ENCODE measurements around the gene PPME1.

Gene PPME1

GRCh38 chr11:74232311-74232950 lies 61.3 kb downstream of the PPME1 start:
- DNase-seq = no peak

- no peak for DNase-seq
These were observed 62.6 kb downstream of the PPME1 start for GRCh38 chr11:74233683-74234082.

- no peak for DNase-seq
These were observed 64.0 kb downstream of the PPME1 start for GRCh38 chr11:74235121-74235520.

- no peak for DNase-seq
These were observed 66.5 kb downstream of the PPME1 start for GRCh38 chr11:74237541-74237940.

GRCh38 chr11:74238243-74238642 lies 67.2 kb downstream of the PPME1 start:
- no peak for DNase-seq

GRCh38 chr11:74248469-74248868 lies 77.4 kb downstream of the PPME1 start:
- no peak for DNase-seq

GRCh38 chr11:74249496-74249895 lies 78.4 kb downstream of the PPME1 start:
- DNase-seq = no peak

GRCh38 chr11:74253361-74253760 lies 82.3 kb downstream of the PPME1 start:
- no peak for DNase-seq

GRCh38 chr11:74255741-74256375 lies 84.8 kb downstream of the PPME1 start:
- peak; percentile 80 for DNase-seq

- no peak for DNase-seq
These were observed 85.5 kb downstream of the PPME1 start for GRCh38 chr11:74256378-74257133.

GRCh38 chr11:74257959-74258553 lies 87.0 kb downstream of the PPME1 start:
- no peak for DNase-seq

GRCh38 chr11:74262725-74263124 lies 91.6 kb downstream of the PPME1 start:
- DNase-seq = no peak

- DNase-seq = no peak
These were observed 94.2 kb downstream of the PPME1 start for GRCh38 chr11:74265256-74265655.

GRCh38 chr11:74267014-74267413 lies 95.9 kb downstream of the PPME1 start:
- DNase-seq = no peak

- no peak for DNase-seq
These were observed 97.4 kb downstream of the PPME1 start for GRCh38 chr11:74268456-74268855.

- no peak for DNase-seq
These were observed 98.2 kb downstream of the PPME1 start for GRCh38 chr11:74269161-74269811.

- DNase-seq = no peak
These were observed 101.2 kb downstream of the PPME1 start for GRCh38 chr11:74272276-74272675.

- no peak for DNase-seq
These were observed 105.5 kb downstream of the PPME1 start for GRCh38 chr11:74276581-74276980.

- no peak for DNase-seq
These were observed 107.0 kb downstream of the PPME1 start for GRCh38 chr11:74278103-74278502.

GRCh38 chr11:74278721-74279161 lies 107.7 kb downstream of the PPME1 start:
- DNase-seq = no peak

GRCh38 chr11:74279256-74279655 lies 108.2 kb downstream of the PPME1 start:
- no peak for DNase-seq

- DNase-seq = no peak
These were observed 109.4 kb downstream of the PPME1 start for GRCh38 chr11:74280494-74280893.

GRCh38 chr11:74282421-74282820 lies 111.3 kb downstream of the PPME1 start:
- DNase-seq = no peak

Data from activated effector memory CD4-positive, alpha-beta T cell treated with anti-CD3 and anti-CD28 coated beads, Interleukin-2, amount 50 U/mL, for 16 hours (primary cell).